ENCODE data around the gene SPOPL.

Gene SPOPL

GRCh38 chr2:138494265-138494966 is 7.2 kb upstream of the SPOPL start:
- DNase-seq (ENCODE audit: low read depth), result no peak
- no peak for TF ChIP-seq CTCF (IDR thresholded peaks at IDR 0.05; ENCODE audit: low read length, missing control alignments)

GRCh38 chr2:138495384-138495783 is 6.2 kb upstream of the SPOPL start:
- no peak overlapping the region for H3K4me3 ChIP-seq (replicated peaks; ENCODE audit: low read depth, low read length)
- TF ChIP-seq CTCF (IDR thresholded peaks at IDR 0.05; ENCODE audit: low read length, missing control alignments), result no peak
- DNase-seq (ENCODE audit: low read depth), result no peak

More at GRCh38 chr2:138494265-138494966, 7.2 kb upstream of the SPOPL start:
- no peak overlapping the region for H3K4me3 ChIP-seq (replicated peaks; ENCODE audit: low read depth, low read length)

GRCh38 chr2:138496096-138496651 is 5.4 kb upstream of the SPOPL start:
- no peak for TF ChIP-seq CTCF (IDR thresholded peaks at IDR 0.05; ENCODE audit: low read length, missing control alignments)
- DNase-seq (ENCODE audit: low read depth), result no peak

GRCh38 chr2:138497294-138497693 is 4.3 kb upstream of the SPOPL start:
- TF ChIP-seq CTCF (IDR thresholded peaks at IDR 0.05; ENCODE audit: low read length, missing control alignments), result no peak
- no peak overlapping the region for H3K4me3 ChIP-seq (replicated peaks; ENCODE audit: low read depth, low read length)
- DNase-seq (ENCODE audit: low read depth), result no peak

More at GRCh38 chr2:138496096-138496651, 5.4 kb upstream of the SPOPL start:
- no peak overlapping the region for H3K4me3 ChIP-seq (replicated peaks; ENCODE audit: low read depth, low read length)

- no peak for DNase-seq (ENCODE audit: low read depth)
- no peak for TF ChIP-seq CTCF (IDR thresholded peaks at IDR 0.05; ENCODE audit: low read length, missing control alignments)
- H3K4me3 ChIP-seq (replicated peaks; ENCODE audit: low read depth, low read length), result no peak overlapping the region
Observed at GRCh38 chr2:138499684-138500083, 1.9 kb upstream of the SPOPL start.

- no peak for TF ChIP-seq CTCF (IDR thresholded peaks at IDR 0.05; ENCODE audit: low read length, missing control alignments)
- no peak for DNase-seq (ENCODE audit: low read depth)
- H3K4me3 ChIP-seq (replicated peaks; ENCODE audit: low read depth, low read length), result peak overlapping the region; percentile 90
Observed at GRCh38 chr2:138500592-138501424, 762 bp upstream of the SPOPL start.

Data from fibroblast of pulmonary artery (primary cell).